ENCODE data around the gene FAM89A.
"Not testable (repeated sequence)": the region's sequence is repeated elsewhere in the genome, so short reads cannot be mapped to it uniquely, and the experiment has no call there.

The FAM89A gene

DNA sequence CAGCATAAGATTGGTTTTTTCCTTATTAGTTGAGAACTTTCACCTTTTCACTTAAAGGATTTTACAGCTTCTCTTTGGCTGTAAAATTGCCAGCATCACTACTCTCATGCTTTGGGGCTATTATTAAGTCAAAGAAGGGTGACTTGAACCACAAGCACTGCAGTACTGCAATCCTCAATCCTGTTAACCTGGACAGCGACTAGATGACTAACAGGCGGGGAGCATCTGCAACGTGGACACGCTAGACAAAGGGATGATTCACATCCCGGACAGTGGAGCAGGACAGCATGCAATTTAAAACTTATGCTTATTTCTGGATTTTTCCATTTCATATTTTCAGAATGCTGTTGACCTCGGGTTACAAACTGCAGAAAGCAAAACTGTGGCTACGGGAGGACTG, 53.1 kb downstream of the FAM89A start:
- no peak for DNase-seq

GRCh38 chr1:230985711-230986110, 54.3 kb downstream of the FAM89A start:
- no peak for DNase-seq

GRCh38 chr1:230984622-230985515, 55.2 kb downstream of the FAM89A start:
- not testable (repeated sequence) for DNase-seq

DNA sequence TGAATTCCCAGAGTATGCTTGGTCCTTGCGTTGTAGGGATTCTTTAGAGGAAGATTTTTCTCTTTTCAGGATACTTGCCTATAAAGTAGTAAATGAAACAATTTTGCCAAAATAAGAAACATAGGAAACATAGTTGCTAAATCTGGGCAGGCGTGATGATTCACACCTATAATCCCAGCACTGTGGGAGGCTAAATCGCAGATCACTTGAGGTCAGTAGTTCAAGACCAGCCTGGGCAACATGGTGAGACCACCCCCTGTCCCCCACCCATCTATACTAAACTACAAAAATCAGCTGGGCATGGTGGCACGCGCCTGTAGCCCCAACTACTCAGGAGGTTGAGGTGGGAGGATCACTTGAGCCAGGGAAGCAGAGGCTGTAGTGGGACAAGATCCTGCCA, 56.2 kb downstream of the FAM89A start:
- DNase-seq, result no peak

- no peak for DNase-seq
These were observed 57.4 kb downstream of the FAM89A start for GRCh38 chr1:230982696-230983095.

DNA sequence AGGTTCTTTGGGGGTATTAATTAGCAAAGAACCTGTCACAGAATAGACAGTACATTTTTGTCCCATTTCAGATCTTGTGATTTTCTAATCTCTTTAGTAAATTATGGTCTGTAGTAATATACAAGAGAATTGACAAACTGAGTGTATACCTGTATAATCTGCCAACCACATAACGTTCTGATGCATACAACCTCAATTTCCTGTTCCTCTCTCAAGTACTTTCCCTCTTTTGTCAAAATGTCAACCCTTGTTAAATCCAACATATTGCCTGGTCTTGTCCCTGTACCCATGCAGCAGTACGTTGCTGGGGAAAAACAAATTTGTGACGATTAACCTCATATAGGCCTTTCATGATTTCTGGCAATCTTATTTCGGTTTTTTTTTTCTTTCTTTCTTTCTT, 60.1 kb downstream of the FAM89A start:
- DNase-seq, result no peak

DNA sequence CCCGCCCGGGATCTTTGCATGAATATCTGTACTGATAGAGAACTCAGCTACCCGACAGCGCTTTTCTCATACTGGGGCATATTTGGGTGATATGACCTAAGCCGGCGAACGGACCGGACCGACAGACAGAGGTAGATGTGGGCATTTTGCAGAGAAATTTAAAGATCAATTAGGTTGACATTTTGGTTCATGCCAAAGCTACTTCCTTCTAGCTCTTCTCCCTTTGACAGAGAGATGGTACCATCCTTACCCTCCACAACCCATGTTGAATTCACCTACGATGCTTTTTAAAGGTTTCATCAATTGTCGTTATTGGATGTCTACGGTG, 60.7 kb downstream of the FAM89A start:
- DNase-seq, result no peak

GRCh38 chr1:230978491-230979388, 61.3 kb downstream of the FAM89A start, which contains the start of the genes ARV1 and TTC13:
ARV1 (plus strand) TSS chr1:230979094; CDS start chr1:230979106, 12 bp downstream.
TTC13 (minus strand) TSS chr1:230978861; CDS start chr1:230978830, 31 bp downstream.
- DNase-seq, result peak; percentile 90

DNA sequence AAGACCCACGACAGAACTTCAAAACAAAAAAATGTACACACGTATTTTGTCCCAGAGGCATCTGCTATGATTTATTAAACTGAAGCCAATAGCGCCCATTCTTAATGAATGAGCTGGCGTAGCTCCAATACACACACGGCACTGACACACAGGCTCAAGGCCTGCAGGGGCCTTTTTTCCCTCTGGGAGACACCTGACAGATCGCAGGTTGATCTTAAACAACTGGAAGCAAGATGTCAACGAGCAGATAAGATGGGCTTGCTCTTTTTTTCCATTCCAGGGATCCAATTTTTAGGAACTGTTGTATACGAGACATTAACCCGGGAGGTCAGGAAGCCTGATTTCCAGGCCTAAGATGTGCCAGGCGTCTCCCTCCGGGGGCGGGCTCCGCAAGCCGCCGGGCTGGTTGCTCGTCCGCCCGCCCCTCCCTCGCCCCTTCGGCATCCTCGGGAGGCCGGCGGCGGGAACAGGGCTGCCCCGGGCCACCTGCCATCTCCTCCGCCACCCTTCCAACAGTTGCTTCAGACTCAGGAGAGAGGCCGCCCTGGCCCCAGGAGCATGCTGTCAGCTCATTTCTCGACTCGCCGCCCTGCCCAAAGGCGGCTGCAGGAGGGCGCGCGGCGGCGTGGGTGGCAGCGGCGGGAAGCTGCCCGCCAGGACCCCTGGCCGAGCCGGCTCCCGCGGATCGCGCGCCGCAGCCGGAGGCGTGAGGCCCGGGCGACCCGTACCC, 62.1 kb downstream of the FAM89A start:
- DNase-seq, result peak; percentile 13

GRCh38 chr1:230976825-230977747, 63.0 kb downstream of the FAM89A start:
- peak; percentile 18 for DNase-seq

GRCh38 chr1:230976360-230976759, 63.7 kb downstream of the FAM89A start:
- DNase-seq, result no peak

DNA sequence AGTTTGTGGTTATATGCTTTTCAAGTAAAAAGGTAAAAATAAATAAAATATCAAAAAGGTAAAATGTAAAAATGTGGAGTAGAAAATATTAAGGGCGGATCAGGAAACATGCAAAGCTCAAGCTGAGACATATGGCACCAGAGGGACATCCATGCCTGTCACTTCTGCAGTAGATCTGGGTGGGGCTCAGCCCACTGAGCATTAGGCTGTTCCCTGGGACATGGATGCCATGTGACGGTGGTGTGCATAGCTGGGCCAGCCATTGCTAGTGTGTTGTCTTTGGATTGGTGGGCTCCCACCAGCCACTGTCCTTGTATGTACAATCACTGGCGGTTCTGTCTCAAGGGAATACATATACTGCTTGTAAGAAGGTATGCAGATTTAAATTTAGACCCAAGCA, 64.4 kb downstream of the FAM89A start:
- no peak for DNase-seq

DNA sequence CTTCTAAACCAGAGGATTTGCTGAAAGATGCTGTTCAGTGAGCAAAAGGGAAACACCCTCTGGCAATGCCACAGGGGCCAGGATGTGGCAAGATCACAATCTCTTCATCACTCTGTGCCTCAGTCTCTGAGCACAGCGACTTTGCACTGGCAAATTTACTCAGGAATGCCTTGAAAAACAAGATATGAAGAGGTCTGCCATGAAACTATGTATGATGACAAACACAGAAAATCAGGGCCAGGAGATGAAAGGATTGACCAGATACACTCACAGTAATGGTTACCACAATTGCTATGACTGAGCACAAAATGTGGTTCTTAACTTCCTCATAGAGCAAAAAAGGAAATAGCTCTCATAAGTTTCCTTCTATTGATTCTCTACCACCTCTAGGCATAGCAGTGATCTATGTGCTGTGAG, 67.2 kb downstream of the FAM89A start:
- DNase-seq, result peak; percentile 51

DNA sequence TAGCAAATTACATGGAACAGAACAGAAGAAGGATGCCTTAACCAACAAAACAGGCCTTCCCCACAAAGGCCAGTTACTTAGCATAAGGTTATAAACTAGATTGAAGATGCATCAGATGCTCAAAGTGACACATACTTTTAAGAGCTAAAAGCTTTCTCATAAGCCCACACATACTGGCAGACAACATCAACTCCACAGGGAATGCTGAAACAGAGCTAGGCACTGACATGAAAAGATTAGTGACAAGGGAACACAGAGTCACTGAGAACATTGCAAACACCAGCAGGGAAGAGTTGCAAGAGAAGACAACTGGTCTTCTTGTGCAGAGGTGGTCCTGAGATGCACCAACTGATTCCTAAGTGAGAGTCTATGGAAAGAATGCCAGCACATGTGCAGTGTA, 68.3 kb downstream of the FAM89A start:
- no peak for DNase-seq

DNA sequence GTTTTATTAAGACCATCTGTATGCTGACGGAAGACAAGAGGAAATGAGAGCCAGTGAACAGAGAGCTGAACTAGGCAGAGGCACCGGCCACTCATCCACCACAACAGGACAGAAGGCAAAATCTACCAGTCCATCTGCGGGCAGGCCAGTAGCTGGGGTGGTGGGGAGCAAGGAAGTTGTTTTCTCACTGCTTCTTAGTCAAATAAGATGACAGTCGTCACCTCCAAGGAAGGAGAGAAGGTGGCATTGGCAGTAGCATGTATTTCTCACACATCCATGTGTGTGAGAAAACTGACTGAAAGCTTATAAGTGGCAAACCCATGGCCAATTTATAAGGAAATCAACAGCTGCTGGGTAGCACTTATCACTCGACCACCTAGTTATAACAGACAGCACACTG, 69.6 kb downstream of the FAM89A start:
- no peak for DNase-seq
